ENCODE results near the gene WNT7B.

DNA sequence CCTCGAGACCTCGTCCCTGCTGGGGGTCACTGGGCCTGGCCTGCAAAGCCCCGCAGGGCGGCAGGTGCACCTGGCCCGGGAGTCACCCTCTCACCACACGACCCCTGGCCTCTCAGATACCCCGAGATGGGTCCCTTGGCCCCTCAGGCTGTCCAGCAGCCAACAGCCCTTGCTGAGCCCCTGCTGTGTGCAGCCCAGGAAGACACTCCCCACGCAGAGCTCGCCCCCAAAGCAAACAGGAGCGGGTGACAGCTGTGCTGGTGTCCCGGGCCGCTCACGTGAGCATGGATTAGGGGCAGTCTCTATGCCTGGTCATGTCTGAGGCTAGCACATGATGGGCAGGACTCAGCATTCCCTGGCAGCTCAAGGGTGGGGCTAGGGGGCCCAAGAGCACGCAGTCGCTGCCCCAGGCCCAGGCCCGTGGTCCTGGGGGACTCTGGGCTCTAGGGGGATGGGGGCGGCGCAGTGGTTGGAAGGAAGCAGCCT, 31.3 kb downstream of the WNT7B start:
- TF ChIP-seq POLR2A (IDR thresholded peaks at IDR 0.05) = no peak
- TF ChIP-seq CTCF (IDR thresholded peaks at IDR 0.05) = no peak
- TF ChIP-seq EP300 (IDR thresholded peaks at IDR 0.05) = no peak
